Measurements from ENCODE around the gene CIB4.
A peak's percentile ranks its signal among the peaks of the same experiment; 100 is the strongest.

Gene CIB4

DNA sequence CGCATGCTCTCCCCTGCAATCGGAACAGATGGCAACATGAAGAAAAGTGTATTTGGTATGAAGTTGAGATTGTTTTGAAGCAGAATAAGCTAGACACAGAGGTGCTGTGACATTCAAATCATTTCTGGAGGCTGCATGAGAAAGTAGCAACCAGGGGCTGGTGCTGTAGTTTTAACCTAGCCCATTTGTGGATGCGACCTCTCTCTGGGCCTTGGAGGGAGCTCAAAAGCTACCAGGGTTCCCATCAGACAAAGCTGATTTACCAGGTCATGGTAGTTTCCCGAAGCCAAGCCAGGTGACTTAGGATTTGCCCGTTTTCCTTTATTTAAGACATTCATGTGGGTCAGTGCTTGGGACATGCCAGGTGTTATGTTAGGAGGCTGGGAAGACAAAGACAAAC is 77.5 kb downstream of the CIB4 start:
- no peak for DNase-seq

- DNase-seq, result no peak
Measured at GRCh38 chr2:26562811-26563645, 78.1 kb downstream of the CIB4 start.

DNA sequence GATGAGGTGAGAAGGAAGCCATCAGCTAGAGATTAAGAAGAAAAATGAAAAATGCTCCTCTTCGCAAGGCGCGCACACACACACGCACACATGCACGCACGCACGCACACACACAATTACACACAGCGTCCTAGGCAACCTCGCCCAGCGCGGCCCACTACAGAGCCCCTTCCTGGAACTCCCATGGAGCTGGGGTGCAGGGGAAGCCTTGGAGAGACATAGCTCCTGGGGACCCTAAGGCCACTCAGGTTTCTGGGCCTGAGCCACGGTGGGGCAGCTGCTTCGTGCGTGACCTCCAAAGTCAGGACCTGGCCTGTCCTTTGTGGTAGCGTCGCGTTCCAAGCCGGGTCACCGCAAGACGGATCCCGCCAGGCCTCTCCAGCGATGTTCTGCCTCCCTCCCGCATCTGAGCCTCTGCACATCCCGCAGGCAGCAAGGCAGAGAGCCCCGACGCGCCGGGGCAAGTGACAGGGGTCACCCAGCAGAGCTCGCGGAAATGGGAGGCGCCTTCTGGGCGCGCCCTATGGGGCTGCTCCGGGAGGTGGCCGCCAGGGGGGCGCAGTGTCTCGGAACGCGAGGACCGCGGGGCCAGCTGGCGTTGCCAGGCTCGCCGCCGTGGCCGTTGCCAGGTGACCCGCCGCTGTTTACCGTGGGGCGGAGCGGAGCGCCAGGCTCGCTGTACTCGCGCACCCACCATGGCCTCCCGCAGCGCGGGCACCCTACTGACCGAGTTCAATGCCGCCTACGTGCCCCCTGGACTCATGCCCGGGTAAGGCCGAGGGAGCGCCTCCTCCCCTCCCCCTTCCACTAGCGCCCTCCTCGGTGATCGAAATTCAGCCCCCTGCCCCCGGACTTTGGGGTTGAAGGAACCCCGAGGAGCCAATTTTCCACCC is 79.0 kb downstream of the CIB4 start:
- DNase-seq, result peak; percentile 12

- no peak for DNase-seq
Measured at GRCh38 chr2:26561376-26561775, 79.8 kb downstream of the CIB4 start.

DNA sequence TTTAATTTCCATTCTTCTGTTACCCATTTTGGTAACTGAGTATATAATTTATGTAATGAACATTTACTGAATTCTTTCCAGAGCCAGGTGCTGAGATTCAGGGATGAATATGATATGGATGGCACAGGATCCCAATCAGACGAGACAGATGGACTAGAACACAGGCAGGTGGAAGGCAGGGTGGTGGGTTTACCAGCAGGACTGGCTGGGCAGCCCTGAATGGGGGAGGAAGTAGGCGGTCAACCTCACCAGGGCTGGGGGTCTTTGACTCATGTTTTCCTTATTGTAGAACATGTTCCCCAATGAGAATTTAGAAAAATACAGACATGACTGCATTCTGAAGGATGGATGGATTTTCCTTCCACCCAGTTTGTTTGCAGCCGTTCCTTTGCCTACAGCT is 80.3 kb downstream of the CIB4 start:
- no peak for DNase-seq

DNA sequence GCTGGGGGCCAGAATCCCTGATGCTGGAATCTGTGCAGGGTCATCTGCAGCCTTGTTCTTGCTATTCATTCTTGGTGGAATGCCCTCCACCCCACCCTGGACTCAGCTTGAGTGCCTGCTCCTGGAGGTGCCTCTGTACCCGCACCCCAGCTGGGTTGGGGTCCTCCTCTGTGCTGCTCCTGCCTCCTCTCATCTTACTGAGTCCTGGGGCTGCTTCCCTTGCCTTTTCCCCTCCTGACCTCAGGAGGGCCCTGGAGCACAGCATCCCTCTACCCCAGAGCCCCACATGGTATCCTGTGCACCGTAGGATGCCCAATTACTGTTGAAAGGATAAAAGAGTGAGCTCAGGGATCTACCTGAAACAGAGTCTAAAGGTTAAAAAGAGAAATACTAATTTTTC is 81.6 kb downstream of the CIB4 start:
- DNase-seq, result no peak

- no peak for DNase-seq
Measured at GRCh38 chr2:26559044-26559405, 82.1 kb downstream of the CIB4 start.

- DNase-seq, result no peak
Measured at GRCh38 chr2:26558271-26559043, 82.7 kb downstream of the CIB4 start.

DNA sequence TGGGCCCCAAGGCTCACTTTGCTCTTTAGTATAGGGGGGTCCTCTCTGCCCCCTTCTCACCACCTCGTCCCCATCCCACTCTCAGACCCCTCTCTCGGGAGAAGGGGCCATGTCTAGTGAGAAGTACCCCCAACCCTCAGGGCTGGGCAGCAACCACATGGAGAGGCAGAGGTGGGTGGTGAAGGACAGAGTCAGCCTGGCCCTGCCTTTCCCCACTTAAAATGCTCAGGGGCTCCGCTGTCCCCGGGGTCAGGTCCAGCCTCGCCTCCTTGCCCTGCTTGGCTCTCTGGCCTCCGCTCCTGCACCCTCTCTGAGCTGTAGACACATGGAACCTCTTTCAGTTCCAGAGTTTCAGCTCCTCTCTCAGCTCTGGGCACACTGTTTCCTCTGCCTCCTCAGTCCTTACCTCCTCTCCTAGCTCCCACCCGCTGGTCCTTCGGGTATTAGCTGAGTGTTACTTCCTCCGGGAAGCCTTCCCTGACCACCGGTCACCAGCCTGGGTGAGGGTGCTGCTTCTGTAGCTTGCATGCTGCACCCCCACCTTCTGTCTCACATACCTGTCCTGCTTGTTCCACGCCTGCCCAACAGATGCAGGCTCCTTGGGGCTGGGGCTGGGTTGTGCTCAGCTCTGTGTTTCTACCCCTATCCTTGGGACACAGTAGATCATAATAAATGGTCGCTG is 83.8 kb downstream of the CIB4 start:
- DNase-seq, result no peak

- no peak for DNase-seq
Measured at GRCh38 chr2:26556309-26557243, 84.6 kb downstream of the CIB4 start.

DNA sequence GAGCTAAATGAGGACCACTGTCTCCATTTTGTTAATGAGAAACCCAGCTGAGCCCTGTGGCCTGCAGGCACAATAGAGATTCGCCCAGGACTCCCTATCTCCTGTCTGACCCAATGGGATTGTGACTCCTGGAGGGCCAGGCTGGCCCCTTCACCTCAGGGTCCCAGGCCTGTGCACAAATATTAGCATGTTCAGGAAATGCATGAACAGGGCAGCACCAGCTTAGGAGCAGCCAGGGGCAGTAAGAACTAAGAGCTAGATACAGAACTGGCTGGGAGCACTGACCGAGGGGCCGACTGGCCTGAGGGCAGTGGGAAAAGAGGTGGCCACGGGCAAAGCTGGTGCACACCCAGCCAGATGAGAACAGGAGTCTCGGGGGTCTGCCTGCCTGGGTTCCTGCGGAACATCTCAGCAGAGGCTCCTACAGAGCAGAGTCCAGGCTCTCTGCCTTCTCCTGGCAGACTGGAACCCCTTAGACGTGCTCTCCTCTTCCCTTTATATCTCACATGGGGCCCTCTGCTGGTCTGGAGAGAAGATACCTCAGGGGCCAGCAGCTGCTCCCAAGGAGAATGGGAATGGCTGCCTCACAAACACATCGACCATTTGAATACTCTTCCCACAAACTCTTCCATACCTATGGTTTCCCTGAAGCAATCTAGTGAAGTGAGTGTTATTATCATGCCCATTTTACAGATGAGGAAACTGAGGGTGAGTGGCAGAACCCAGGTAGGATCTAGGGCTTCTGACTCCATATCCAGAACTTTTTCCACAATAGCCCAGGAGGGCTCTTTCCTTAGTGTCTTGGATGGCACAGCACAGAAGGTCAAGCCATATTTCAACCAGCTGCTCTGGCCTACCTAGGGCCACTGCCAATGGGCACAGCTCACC is 85.7 kb downstream of the CIB4 start:
- DNase-seq, result no peak

DNA sequence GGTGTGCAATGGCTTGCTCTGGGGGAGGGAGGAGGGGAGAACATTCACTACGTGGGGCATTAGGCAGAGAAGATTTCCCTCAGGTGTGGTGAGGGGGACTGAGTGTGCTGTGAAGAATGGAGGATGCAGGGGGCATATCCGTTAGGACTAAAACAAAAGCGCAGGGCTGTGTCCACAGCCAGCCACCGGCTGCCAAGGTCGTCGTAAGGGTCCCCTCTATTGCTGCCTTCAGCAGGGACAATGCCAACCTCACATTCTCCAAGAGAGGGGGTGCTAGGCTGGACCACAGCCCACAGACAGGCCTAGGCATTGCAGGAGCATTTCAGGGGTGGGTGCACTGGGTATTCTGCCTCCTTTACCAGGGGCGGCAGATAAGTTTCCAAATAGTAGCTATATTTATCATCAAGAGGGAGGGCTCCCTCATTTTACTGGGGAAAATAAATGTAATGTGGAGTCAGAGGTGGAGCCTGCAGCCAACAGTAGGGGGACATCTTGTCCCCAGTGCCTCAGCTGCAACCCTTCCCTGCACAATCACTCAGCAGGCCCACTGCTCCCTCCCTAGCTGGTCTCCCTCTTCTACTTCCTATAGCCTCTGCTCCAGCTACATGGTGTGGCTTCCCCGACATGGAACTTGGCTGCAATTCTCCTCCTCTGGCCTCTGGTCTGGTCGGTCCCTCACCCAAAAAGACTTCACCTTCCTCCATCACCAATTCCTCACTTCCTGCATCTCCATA is 88.4 kb downstream of the CIB4 start:
- no peak for DNase-seq

DNA sequence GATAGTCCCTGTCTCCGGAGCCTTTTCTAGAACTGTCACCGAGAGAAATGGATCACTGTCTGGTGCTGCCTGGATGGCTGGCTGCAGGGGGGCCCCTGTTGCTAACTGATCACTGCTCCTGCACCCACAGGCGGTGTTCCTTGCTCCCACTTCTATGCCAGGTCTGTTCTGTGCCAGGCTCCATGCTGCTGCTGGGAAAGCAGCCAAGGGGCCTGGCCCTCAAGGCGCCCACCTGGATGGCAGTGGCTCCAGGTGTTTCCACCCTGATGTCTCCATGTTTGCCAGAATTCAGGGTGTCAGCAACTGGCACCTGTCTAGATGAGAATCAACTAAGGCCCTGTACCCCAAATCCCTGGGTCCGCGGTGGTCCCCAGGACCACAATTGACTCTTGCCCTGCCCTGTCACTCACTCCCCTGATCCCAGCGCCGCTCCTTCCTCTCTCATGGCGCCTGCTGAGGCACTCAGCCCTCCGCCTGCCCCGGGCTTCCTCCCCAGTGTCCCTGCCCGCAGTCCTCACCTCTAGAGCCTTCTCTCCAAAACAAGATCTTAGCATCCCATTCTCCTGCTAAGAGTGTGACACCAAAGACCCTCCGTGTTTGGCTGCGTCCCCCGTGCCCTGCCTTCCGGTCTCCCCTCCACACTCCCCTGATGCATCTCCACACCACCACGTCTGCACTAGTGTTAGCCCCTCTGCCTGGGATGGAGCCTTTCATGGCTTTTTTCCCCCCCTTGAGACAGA is 90.7 kb downstream of the CIB4 start:
- DNase-seq, result no peak

- DNase-seq, result no peak
Measured at GRCh38 chr2:26542676-26543505, 98.3 kb downstream of the CIB4 start.

GRCh38 chr2:26542194-26542455 is 99.0 kb downstream of the CIB4 start:
- DNase-seq, result no peak

DNA sequence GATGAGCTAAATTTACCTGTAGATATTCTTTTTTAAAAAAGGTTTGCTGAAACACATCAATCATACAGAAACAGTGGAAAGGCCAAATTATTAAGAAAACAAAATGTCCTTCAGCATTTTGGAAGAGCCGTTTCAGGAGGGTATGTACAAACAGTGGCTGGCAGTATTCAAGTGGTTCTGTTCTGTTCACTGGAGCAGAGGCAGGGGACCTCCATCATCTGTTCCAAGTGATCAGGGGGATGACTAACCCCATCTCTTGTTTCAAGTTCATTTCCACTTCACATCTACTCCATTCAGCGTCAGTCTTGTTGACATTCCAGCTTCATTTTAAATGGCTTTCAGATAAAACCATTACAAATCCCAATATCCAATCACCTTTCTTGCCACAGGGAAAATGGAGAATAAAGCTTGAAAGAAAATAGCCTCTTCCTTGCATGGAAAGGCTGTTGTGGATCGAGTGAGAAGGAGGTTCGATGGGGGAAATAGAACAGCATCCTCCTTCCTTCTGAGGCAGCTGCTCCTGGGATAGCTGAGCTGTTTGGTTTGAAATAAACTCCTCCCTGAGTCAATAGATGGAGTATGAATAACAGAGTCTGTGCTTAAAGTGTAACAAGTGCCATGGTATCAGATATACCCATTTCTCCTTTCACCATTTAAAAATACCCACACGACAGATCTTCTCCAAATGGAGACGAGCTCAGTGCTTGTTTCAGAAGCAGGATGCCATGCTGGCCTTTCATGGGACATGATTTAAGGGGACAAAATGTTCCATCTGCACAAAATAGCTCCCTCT is 99.6 kb downstream of the CIB4 start:
- no peak for DNase-seq

- DNase-seq, result no peak
Measured at GRCh38 chr2:26540961-26541360, 100.2 kb downstream of the CIB4 start.

- no peak for DNase-seq
Measured at GRCh38 chr2:26540306-26540705, 100.9 kb downstream of the CIB4 start.

Data from stimulated activated CD4-positive, alpha-beta T cell treated with anti-CD3 and anti-CD28 coated beads, Interleukin-4, amount 100 ng/mL, for 24 hours (primary cell).